ENCODE results near the gene LRRC4B. TPM values are rescaled to one million over a fixed set of nuclear protein-coding genes. Genes with fewer than 3 reads are reported as not detected.
"Not testable (repeated sequence)": the region's sequence is repeated elsewhere in the genome, so short reads cannot be mapped to it uniquely, and the experiment has no call there.

Gene LRRC4B
- total RNA-seq, 1 donor: not detected

GRCh38 chr19:50602496-50602895 lies 34.3 kb upstream of the LRRC4B start:
- TF ChIP-seq CTCF (IDR thresholded peaks at IDR 0.05; ENCODE audit: insufficient read depth, low read depth, low read length): no peak
- no peak overlapping the region for H3K4me3 ChIP-seq (ENCODE audit: low read depth, low read length)
- no peak for DNase-seq (ENCODE audit: low read depth)

GRCh38 chr19:50602089-50602422 lies 33.8 kb upstream of the LRRC4B start:
- no peak for TF ChIP-seq CTCF (IDR thresholded peaks at IDR 0.05; ENCODE audit: insufficient read depth, low read depth, low read length)
- DNase-seq (ENCODE audit: low read depth): no peak
- H3K4me3 ChIP-seq (ENCODE audit: low read depth, low read length): no peak overlapping the region

GRCh38 chr19:50601407-50602088 lies 33.3 kb upstream of the LRRC4B start:
- no peak for DNase-seq (ENCODE audit: low read depth)
- no peak overlapping the region for H3K4me3 ChIP-seq (ENCODE audit: low read depth, low read length)
- TF ChIP-seq CTCF (IDR thresholded peaks at IDR 0.05; ENCODE audit: insufficient read depth, low read depth, low read length): no peak

DNA sequence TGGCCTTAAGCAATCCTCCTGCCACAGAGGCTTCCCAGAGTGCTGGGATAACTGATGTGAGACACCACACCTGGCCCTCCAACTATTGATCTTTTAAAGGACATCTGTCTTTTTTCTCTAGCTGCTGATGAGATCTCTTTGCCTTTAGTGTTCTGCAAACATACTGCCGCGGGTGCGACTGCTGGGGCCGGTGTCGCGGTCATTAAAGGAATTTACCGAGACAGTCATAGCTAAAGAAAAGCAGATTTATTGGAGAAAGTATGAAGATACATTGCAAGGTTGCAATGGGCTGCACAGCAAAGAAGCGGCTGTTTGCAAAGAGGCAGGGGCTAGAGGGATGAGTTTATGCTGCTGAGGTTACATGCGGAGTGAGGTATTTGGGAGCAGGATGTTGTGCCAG lies 31.2 kb upstream of the LRRC4B start:
- DNase-seq (ENCODE audit: low read depth): no peak
- TF ChIP-seq CTCF (IDR thresholded peaks at IDR 0.05; ENCODE audit: insufficient read depth, low read depth, low read length): no peak
- H3K4me3 ChIP-seq (ENCODE audit: low read depth, low read length): no peak overlapping the region

GRCh38 chr19:50590191-50590590 lies 22.0 kb upstream of the LRRC4B start:
- no peak for DNase-seq (ENCODE audit: low read depth)
- H3K4me3 ChIP-seq (ENCODE audit: low read depth, low read length): no peak overlapping the region

GRCh38 chr19:50581795-50582660 lies 13.8 kb upstream of the LRRC4B start:
- H3K4me3 ChIP-seq (ENCODE audit: low read depth, low read length); DNase-seq (ENCODE audit: low read depth): not testable (repeated sequence)

More at GRCh38 chr19:50590191-50590590, 22.0 kb upstream of the LRRC4B start:
- no peak for TF ChIP-seq CTCF (IDR thresholded peaks at IDR 0.05; ENCODE audit: insufficient read depth, low read depth, low read length)

DNA sequence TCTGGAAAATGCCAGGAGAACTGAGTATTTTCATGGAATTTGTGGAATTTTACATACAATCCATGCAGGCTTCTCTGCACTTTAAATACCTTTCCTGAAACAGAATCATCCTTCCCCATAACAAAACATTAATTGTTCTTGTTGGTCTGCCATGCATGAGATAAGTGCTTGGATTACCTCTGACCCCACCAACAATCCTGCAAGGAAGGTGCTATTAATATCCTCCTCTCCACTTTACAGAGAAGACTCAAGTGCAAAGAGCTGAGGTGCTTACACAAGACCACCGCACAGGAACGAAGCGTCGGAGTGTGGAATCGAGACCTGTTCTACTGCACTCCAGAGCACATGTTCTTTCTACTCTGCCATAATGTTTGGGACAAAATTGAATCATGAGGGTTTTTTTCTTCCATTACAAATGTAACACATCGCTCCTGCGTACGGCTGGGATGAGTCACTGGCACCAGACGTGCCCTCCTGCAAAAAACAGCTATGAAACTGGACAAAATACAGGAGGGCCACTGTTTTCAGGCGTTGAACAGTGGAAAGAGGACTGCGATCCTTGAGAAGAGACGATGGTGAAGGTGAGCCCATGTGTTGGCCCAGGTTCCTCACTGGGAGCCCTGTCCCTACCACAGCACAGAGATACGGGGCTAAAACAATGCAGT lies 12.9 kb upstream of the LRRC4B start:
- DNase-seq (ENCODE audit: low read depth): no peak
- no peak overlapping the region for H3K4me3 ChIP-seq (ENCODE audit: low read depth, low read length)
- no peak for TF ChIP-seq CTCF (IDR thresholded peaks at IDR 0.05; ENCODE audit: insufficient read depth, low read depth, low read length)

Measured in fibroblast of villous mesenchyme (primary cell).